ENCODE data around the gene HORMAD2.

DNA sequence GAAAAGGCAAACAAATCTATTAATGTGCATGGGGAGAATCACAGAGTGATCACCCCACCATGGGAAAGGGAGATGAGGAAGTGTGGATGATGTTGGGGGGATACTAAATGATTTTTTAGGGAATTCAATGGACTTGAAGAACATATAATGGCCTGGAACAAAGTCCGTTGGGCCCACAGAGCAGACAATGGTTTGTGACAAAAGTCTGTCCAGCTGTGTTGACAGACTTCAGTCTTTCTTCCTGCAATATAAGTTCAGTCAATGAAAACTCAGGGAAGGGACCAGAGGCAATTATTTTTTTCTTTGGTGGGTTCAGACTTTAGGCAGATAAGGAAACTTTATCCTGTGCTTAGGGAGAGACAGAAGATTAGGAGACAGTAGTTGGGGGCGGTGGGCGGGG is 18.0 kb upstream of the HORMAD2 start:
- TF ChIP-seq POLR2A (IDR thresholded peaks at IDR 0.05; ENCODE audit: extremely low read depth, insufficient read length): no peak
- TF ChIP-seq, protein P1, sequence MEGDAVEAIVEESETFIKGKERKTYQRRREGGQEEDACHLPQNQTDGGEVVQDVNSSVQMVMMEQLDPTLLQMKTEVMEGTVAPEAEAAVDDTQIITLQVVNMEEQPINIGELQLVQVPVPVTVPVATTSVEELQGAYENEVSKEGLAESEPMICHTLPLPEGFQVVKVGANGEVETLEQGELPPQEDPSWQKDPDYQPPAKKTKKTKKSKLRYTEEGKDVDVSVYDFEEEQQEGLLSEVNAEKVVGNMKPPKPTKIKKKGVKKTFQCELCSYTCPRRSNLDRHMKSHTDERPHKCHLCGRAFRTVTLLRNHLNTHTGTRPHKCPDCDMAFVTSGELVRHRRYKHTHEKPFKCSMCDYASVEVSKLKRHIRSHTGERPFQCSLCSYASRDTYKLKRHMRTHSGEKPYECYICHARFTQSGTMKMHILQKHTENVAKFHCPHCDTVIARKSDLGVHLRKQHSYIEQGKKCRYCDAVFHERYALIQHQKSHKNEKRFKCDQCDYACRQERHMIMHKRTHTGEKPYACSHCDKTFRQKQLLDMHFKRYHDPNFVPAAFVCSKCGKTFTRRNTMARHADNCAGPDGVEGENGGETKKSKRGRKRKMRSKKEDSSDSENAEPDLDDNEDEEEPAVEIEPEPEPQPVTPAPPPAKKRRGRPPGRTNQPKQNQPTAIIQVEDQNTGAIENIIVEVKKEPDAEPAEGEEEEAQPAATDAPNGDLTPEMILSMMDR (IDR thresholded peaks at IDR 0.05; ENCODE audit: low read depth, low read length): no peak

All from NB4 (cell line).